ENCODE results near the gene FILIP1.
A peak's percentile ranks its signal among the peaks of the same experiment; 100 is the strongest.

The FILIP1 gene

DNA sequence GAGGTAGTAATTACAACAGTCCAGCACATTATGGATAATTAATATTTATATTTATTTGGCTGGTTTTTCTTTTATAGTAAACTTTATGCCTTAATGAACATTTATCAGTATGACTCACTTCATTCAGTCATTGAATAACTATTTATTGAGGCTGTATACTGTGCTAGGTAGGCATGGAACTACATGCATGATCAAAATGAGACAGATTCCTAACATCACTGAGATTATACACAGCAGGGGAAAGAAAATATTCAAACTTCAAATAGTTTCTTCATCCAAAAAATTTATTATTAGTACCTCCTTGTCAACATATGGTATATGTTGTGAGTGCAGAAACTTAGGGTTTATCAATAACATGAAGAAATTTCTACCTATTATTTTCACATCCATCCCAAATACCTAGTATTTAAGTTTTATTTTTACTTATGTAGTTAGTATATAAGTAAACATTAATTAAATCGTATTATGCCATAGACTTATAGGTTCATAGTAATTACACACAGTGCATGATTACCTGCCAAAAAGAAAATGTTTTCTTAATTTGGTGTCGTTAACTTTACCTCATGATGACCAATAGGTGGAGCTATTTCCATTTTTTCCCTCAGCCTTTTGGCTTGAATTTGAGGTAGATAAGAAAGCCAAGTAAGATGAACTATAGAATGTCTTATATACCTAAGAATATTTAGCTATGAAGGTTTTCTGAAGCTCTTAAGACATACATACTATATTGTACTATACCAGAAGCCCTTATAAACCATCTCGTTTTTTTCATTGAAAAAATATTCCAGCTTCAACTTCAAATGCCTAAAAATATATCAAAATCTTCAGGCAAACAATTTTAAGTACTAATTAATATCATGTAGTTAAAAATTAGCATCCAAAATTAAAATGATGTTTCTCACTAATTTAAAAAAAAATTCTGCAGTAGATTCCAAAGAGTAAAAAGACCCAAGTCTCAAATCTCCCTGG is 196.5 kb downstream of the FILIP1 start:
- Histone ChIP-seq H3K4ac (ENCODE audit: low read depth, low read length) (no peak overlapping the region), H3K4me2 (ENCODE audit: low read length) (no peak overlapping the region), H3K9me3 (ENCODE audit: insufficient read depth, low read depth, low read length) (no peaks in the 10 kb centered on the region), H3K79me2 (ENCODE audit: control insufficient read depth, insufficient read depth, low read length, poor library complexity) (no peaks in the 10 kb centered on the region), H3K23ac (ENCODE audit: low read length) (no peak overlapping the region), H3K4me1 (ENCODE audit: control insufficient read depth in 1 of 2, insufficient read depth in 2 of 2, low read length in 2 of 2) (no peaks in the 10 kb centered on the region), H3K9ac (ENCODE audit: low read length) (no peak overlapping the region), H2AFZ (ENCODE audit: insufficient read depth, low read length, poor library complexity) (no peak overlapping the region), H3K4me3 (ENCODE audit: low read depth, low read length) (no peak overlapping the region), H3K27me3 (ENCODE audit: insufficient read depth, low read length) (no peaks in the 10 kb centered on the region), H3K18ac (ENCODE audit: low read length) (no peak overlapping the region), H2AK5ac (ENCODE audit: low read length) (no peak overlapping the region), H4K91ac (ENCODE audit: low read depth, low read length) (no peak overlapping the region), H4K8ac (ENCODE audit: low read depth, low read length) (no peak overlapping the region), H4K12ac (ENCODE audit: low read depth, low read length) (no peak overlapping the region), H2BK120ac (ENCODE audit: insufficient read depth, low read length, poor library complexity) (no peak overlapping the region), H3K36me3 (ENCODE audit: control insufficient read depth in 1 of 2, insufficient read depth in 2 of 2, low read length in 2 of 2) (no peaks in the 10 kb centered on the region), H2BK5ac (ENCODE audit: low read depth, low read length, poor library complexity) (no peak overlapping the region), H3K79me1 (ENCODE audit: low read length) (no peaks in the 10 kb centered on the region), H2BK12ac (ENCODE audit: low read length) (no peak overlapping the region), H3K14ac (ENCODE audit: low read length) (no peak overlapping the region), H3K27ac (ENCODE audit: low read depth, low read length) (no peak overlapping the region)
- no CpG with 5 or more reads among the region's 3 CpGs for WGBS (ENCODE audit: extremely low coverage, insufficient coverage, insufficient read length)
- peak in 1 of 2 donors; percentile 85 for DNase-seq

- DNase-seq, result no peak
- H2AK5ac ChIP-seq (ENCODE audit: low read length), result no peak overlapping the region
- no peak overlapping the region for H3K14ac ChIP-seq (ENCODE audit: low read length)
- H3K18ac ChIP-seq (ENCODE audit: low read length), result no peak overlapping the region
- no peak overlapping the region for H3K23ac ChIP-seq (ENCODE audit: low read length)
- no peak overlapping the region for H3K9ac ChIP-seq (ENCODE audit: low read length)
- H3K36me3 ChIP-seq (ENCODE audit: control insufficient read depth in 1 of 2, insufficient read depth in 2 of 2, low read length in 2 of 2), result no peaks in the 10 kb centered on the region
- H2BK5ac ChIP-seq (ENCODE audit: low read depth, low read length, poor library complexity), result no peak overlapping the region
- no peaks in the 10 kb centered on the region for H3K27me3 ChIP-seq (ENCODE audit: insufficient read depth, low read length)
- H4K8ac ChIP-seq (ENCODE audit: low read depth, low read length), result no peak overlapping the region
- H3K4me1 ChIP-seq (ENCODE audit: control insufficient read depth in 1 of 2, insufficient read depth in 2 of 2, low read length in 2 of 2), result peaks cover 4 to 12% of the 10 kb centered on the region in 2 experiments
- no peak overlapping the region for H3K4me2 ChIP-seq (ENCODE audit: low read length)
- no peak overlapping the region for H3K4ac ChIP-seq (ENCODE audit: low read depth, low read length)
- no peak overlapping the region for H2BK120ac ChIP-seq (ENCODE audit: insufficient read depth, low read length, poor library complexity)
- H3K79me2 ChIP-seq (ENCODE audit: control insufficient read depth, insufficient read depth, low read length, poor library complexity), result peaks cover 1% of the 10 kb centered on the region
- H3K9me3 ChIP-seq (ENCODE audit: insufficient read depth, low read depth, low read length), result no peaks in the 10 kb centered on the region
- WGBS (ENCODE audit: extremely low coverage, insufficient coverage, insufficient read length), result no CpG with 5 or more reads among the region's 2 CpGs
- H3K4me3 ChIP-seq (ENCODE audit: low read depth, low read length), result no peak overlapping the region
- peaks cover 5% of the 10 kb centered on the region for H3K79me1 ChIP-seq (ENCODE audit: low read length)
- H2BK12ac ChIP-seq (ENCODE audit: low read length), result no peak overlapping the region
- H3K27ac ChIP-seq (ENCODE audit: low read depth, low read length), result no peak overlapping the region
- H2AFZ ChIP-seq (ENCODE audit: insufficient read depth, low read length, poor library complexity), result no peak overlapping the region
- H4K91ac ChIP-seq (ENCODE audit: low read depth, low read length), result no peak overlapping the region
- H4K12ac ChIP-seq (ENCODE audit: low read depth, low read length), result no peak overlapping the region
Observed at GRCh38 chr6:75292555-75292954, 201.0 kb downstream of the FILIP1 start.

GRCh38 chr6:75291744-75292143 is 201.9 kb downstream of the FILIP1 start:
- Histone ChIP-seq H3K4me2 (ENCODE audit: low read length) (peak overlapping the region; percentile 26), H3K18ac (ENCODE audit: low read length) (no peak overlapping the region), H4K91ac (ENCODE audit: low read depth, low read length) (no peak overlapping the region), H3K9me3 (ENCODE audit: insufficient read depth, low read depth, low read length) (no peaks in the 10 kb centered on the region), H3K79me2 (ENCODE audit: control insufficient read depth, insufficient read depth, low read length, poor library complexity) (peaks cover 1% of the 10 kb centered on the region), H3K9ac (ENCODE audit: low read length) (no peak overlapping the region), H3K4ac (ENCODE audit: low read depth, low read length) (no peak overlapping the region), H2BK5ac (ENCODE audit: low read depth, low read length, poor library complexity) (peak overlapping the region; percentile 10), H2AFZ (ENCODE audit: insufficient read depth, low read length, poor library complexity) (no peak overlapping the region), H2BK12ac (ENCODE audit: low read length) (no peak overlapping the region), H3K36me3 (ENCODE audit: control insufficient read depth in 1 of 2, insufficient read depth in 2 of 2, low read length in 2 of 2) (no peaks in the 10 kb centered on the region), H2AK5ac (ENCODE audit: low read length) (no peak overlapping the region), H4K12ac (ENCODE audit: low read depth, low read length) (no peak overlapping the region), H3K27me3 (ENCODE audit: insufficient read depth, low read length) (no peaks in the 10 kb centered on the region), H3K14ac (ENCODE audit: low read length) (no peak overlapping the region), H3K4me1 (ENCODE audit: control insufficient read depth in 1 of 2, insufficient read depth in 2 of 2, low read length in 2 of 2) (peaks cover 4 to 12% of the 10 kb centered on the region in 2 experiments), H2BK120ac (ENCODE audit: insufficient read depth, low read length, poor library complexity) (no peak overlapping the region), H3K27ac (ENCODE audit: low read depth, low read length) (peak overlapping the region; percentile 31), H3K79me1 (ENCODE audit: low read length) (peaks cover 5% of the 10 kb centered on the region), H3K4me3 (ENCODE audit: low read depth, low read length) (no peak overlapping the region), H4K8ac (ENCODE audit: low read depth, low read length) (no peak overlapping the region), H3K23ac (ENCODE audit: low read length) (no peak overlapping the region)
- no peak for DNase-seq
- WGBS (ENCODE audit: extremely low coverage, insufficient coverage, insufficient read length), result no CpG with 5 or more reads among the region's 1 CpG

GRCh38 chr6:75291331-75291730 is 202.3 kb downstream of the FILIP1 start:
- no peak overlapping the region for H2AFZ ChIP-seq (ENCODE audit: insufficient read depth, low read length, poor library complexity)
- no peak overlapping the region for H3K18ac ChIP-seq (ENCODE audit: low read length)
- no CpG with 5 or more reads among the region's 2 CpGs for WGBS (ENCODE audit: extremely low coverage, insufficient coverage, insufficient read length)
- no peak overlapping the region for H4K12ac ChIP-seq (ENCODE audit: low read depth, low read length)
- DNase-seq, result no peak
- H3K79me1 ChIP-seq (ENCODE audit: low read length), result peaks cover 5% of the 10 kb centered on the region
- no peak overlapping the region for H2AK5ac ChIP-seq (ENCODE audit: low read length)
- H3K79me2 ChIP-seq (ENCODE audit: control insufficient read depth, insufficient read depth, low read length, poor library complexity), result peaks cover 1% of the 10 kb centered on the region
- no peak overlapping the region for H4K91ac ChIP-seq (ENCODE audit: low read depth, low read length)
- no peak overlapping the region for H3K4me3 ChIP-seq (ENCODE audit: low read depth, low read length)
- peak overlapping the region; percentile 31 for H3K27ac ChIP-seq (ENCODE audit: low read depth, low read length)
- H2BK12ac ChIP-seq (ENCODE audit: low read length), result no peak overlapping the region
- no peak overlapping the region for H3K23ac ChIP-seq (ENCODE audit: low read length)
- H2BK120ac ChIP-seq (ENCODE audit: insufficient read depth, low read length, poor library complexity), result no peak overlapping the region
- no peaks in the 10 kb centered on the region for H3K27me3 ChIP-seq (ENCODE audit: insufficient read depth, low read length)
- H3K9me3 ChIP-seq (ENCODE audit: insufficient read depth, low read depth, low read length), result no peaks in the 10 kb centered on the region
- no peak overlapping the region for H3K4ac ChIP-seq (ENCODE audit: low read depth, low read length)
- no peaks in the 10 kb centered on the region for H3K36me3 ChIP-seq (ENCODE audit: control insufficient read depth in 1 of 2, insufficient read depth in 2 of 2, low read length in 2 of 2)
- peak overlapping the region; percentile 10 for H2BK5ac ChIP-seq (ENCODE audit: low read depth, low read length, poor library complexity)
- H4K8ac ChIP-seq (ENCODE audit: low read depth, low read length), result no peak overlapping the region
- H3K9ac ChIP-seq (ENCODE audit: low read length), result no peak overlapping the region
- peak overlapping the region; percentile 26 for H3K4me2 ChIP-seq (ENCODE audit: low read length)
- no peak overlapping the region for H3K14ac ChIP-seq (ENCODE audit: low read length)
- H3K4me1 ChIP-seq (ENCODE audit: control insufficient read depth in 1 of 2, insufficient read depth in 2 of 2, low read length in 2 of 2), result peaks cover 4 to 12% of the 10 kb centered on the region in 2 experiments
